Measurements from ENCODE around the gene TMTC3. TPM values are rescaled to one million over a fixed set of nuclear protein-coding genes. Genes with fewer than 3 reads are reported as not detected.

The TMTC3 gene
- total RNA-seq, 1 experiment from 2014 or later: 30.8 TPM

DNA sequence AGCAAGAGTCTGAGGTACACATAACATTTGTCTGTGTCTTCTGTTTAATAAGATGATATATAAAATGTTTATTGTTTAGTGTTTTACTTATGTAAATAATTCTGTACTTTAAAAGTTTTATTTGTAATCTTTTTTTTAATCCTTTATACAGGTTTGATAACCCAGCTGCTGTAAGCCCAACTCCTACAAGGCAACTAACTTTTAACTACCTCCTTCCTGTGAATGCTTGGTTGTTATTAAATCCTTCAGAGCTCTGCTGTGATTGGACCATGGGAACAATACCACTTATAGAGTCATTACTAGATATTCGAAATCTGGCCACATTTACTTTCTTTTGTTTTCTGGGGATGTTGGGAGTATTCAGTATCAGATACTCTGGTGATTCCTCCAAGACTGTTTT is 24.1 kb downstream of the TMTC3 start:
- Mint-ChIP-seq H3K36me3 (ENCODE audit: insufficient read depth, unreplicated experiment) (no peaks in the 10 kb centered on the region), H3K4me1 (ENCODE audit: low read depth, unreplicated experiment) (no peaks in the 10 kb centered on the region), H3K27ac (ENCODE audit: unreplicated experiment) (no peak overlapping the region), H3K4me3 (ENCODE audit: low read depth, unreplicated experiment) (no peak overlapping the region), H3K9me3 (ENCODE audit: low read depth, unreplicated experiment) (no peaks in the 10 kb centered on the region), H3K27me3 (ENCODE audit: unreplicated experiment) (no peaks in the 10 kb centered on the region)
- CTCF ChIA-PET: no interaction called here
- TF ChIP-seq, protein P1, sequence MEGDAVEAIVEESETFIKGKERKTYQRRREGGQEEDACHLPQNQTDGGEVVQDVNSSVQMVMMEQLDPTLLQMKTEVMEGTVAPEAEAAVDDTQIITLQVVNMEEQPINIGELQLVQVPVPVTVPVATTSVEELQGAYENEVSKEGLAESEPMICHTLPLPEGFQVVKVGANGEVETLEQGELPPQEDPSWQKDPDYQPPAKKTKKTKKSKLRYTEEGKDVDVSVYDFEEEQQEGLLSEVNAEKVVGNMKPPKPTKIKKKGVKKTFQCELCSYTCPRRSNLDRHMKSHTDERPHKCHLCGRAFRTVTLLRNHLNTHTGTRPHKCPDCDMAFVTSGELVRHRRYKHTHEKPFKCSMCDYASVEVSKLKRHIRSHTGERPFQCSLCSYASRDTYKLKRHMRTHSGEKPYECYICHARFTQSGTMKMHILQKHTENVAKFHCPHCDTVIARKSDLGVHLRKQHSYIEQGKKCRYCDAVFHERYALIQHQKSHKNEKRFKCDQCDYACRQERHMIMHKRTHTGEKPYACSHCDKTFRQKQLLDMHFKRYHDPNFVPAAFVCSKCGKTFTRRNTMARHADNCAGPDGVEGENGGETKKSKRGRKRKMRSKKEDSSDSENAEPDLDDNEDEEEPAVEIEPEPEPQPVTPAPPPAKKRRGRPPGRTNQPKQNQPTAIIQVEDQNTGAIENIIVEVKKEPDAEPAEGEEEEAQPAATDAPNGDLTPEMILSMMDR (IDR thresholded peaks at IDR 0.05; ENCODE audit: unreplicated experiment): no peak
- BruUV-seq (replicated peaks): no TSS peak
- no peak for DNase-seq
- intact Hi-C loops (cut with micrococcal nuclease; ENCODE audit: unreplicated experiment): no loop called here

- no peak overlapping the region for H3K4me3 Mint-ChIP-seq (ENCODE audit: low read depth, unreplicated experiment)
- no peaks in the 10 kb centered on the region for H3K9me3 Mint-ChIP-seq (ENCODE audit: low read depth, unreplicated experiment)
- no TSS peak for BruUV-seq (replicated peaks)
- H3K27ac Mint-ChIP-seq (ENCODE audit: unreplicated experiment): no peak overlapping the region
- no peaks in the 10 kb centered on the region for H3K27me3 Mint-ChIP-seq (ENCODE audit: unreplicated experiment)
- TF ChIP-seq, protein P1 (IDR thresholded peaks at IDR 0.05; ENCODE audit: unreplicated experiment): no peak
- CTCF ChIA-PET: interaction anchor here (0.9 kb wide), 1 partner anchor 124 kb away, joined by 3 read pairs; no protein-coding TSS in a partner anchor
- DNase-seq: no peak
- no peaks in the 10 kb centered on the region for H3K36me3 Mint-ChIP-seq (ENCODE audit: insufficient read depth, unreplicated experiment)
- no peaks in the 10 kb centered on the region for H3K4me1 Mint-ChIP-seq (ENCODE audit: low read depth, unreplicated experiment)
- intact Hi-C loops (cut with micrococcal nuclease; ENCODE audit: unreplicated experiment): no loop called here
Measured at GRCh38 chr12:88167384-88167783, 25.3 kb downstream of the TMTC3 start.

- Mint-ChIP-seq H3K4me1 (ENCODE audit: low read depth, unreplicated experiment) (no peaks in the 10 kb centered on the region), H3K27ac (ENCODE audit: unreplicated experiment) (no peak overlapping the region), H3K27me3 (ENCODE audit: unreplicated experiment) (no peaks in the 10 kb centered on the region), H3K36me3 (ENCODE audit: insufficient read depth, unreplicated experiment) (no peaks in the 10 kb centered on the region), H3K4me3 (ENCODE audit: low read depth, unreplicated experiment) (no peak overlapping the region), H3K9me3 (ENCODE audit: low read depth, unreplicated experiment) (no peaks in the 10 kb centered on the region)
- intact Hi-C loops (cut with micrococcal nuclease; ENCODE audit: unreplicated experiment): no loop called here
- DNase-seq: no peak
- BruUV-seq (replicated peaks): no TSS peak
- TF ChIP-seq, protein P1 (IDR thresholded peaks at IDR 0.05; ENCODE audit: unreplicated experiment): no peak
- CTCF ChIA-PET: interaction anchor here (0.5 kb wide), 1 partner anchor 46 kb away, joined by 4 read pairs; no protein-coding TSS in a partner anchor
Measured at GRCh38 chr12:88172844-88173407, 30.8 kb downstream of the TMTC3 start.

- TF ChIP-seq, protein P1 (IDR thresholded peaks at IDR 0.05; ENCODE audit: unreplicated experiment): no peak
- intact Hi-C loops (cut with micrococcal nuclease; ENCODE audit: unreplicated experiment): no loop called here
- H3K36me3 Mint-ChIP-seq (ENCODE audit: insufficient read depth, unreplicated experiment): no peaks in the 10 kb centered on the region
Measured at GRCh38 chr12:88175544-88175943, 33.4 kb downstream of the TMTC3 start.

More at GRCh38 chr12:88175544-88175943, 33.4 kb downstream of the TMTC3 start:
- H3K4me1 Mint-ChIP-seq (ENCODE audit: low read depth, unreplicated experiment): no peaks in the 10 kb centered on the region
- H3K27me3 Mint-ChIP-seq (ENCODE audit: unreplicated experiment): no peaks in the 10 kb centered on the region
- BruUV-seq (replicated peaks): no TSS peak
- no peak overlapping the region for H3K27ac Mint-ChIP-seq (ENCODE audit: unreplicated experiment)
- CTCF ChIA-PET: no interaction called here
- H3K4me3 Mint-ChIP-seq (ENCODE audit: low read depth, unreplicated experiment): no peak overlapping the region
- H3K9me3 Mint-ChIP-seq (ENCODE audit: low read depth, unreplicated experiment): no peaks in the 10 kb centered on the region
- DNase-seq: no peak

Data from Calu3 (cell line).